GM19239 (cell line): ENCODE results near the gene EHBP1.
"Not testable (repeated sequence)": the region's sequence is repeated elsewhere in the genome, so short reads cannot be mapped to it uniquely, and the experiment has no call there.

ENCODE experiments used
- DNase-seq: peaks from one replicate; pipeline ENCODE4 v3.0.0; 2011; ENCODE audit warnings: low spot score; ENCODE audit not compliant: insufficient read length
- FAIRE-seq: peaks from 2 replicates; lab custom pipeline; 2011; peaks lifted over from hg19 to GRCh38; lab: Jason Lieb, UNC

EHBP1 gene

DNA sequence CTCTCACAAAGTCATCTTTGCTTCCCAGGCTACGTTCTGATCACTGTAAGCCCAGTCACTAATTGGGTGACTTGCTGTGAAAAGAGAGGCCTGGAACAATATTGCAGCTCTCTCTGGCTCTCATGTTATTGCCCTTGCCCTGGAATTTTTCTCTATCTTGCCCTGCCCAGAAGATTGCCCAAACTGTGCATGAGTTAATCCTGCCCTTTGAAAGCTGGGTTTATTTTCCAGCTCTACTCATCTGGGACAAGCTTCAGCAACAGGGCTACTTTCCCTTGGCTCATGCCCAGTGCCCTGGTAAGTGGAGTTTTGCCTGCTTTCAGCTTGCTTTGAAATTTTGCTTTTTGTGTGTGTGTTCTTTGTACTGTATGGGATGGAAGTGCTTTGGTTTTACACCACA lies 6.9 kb upstream of the EHBP1 start:
- DNase-seq (no peak), FAIRE-seq (no peak)

DNA sequence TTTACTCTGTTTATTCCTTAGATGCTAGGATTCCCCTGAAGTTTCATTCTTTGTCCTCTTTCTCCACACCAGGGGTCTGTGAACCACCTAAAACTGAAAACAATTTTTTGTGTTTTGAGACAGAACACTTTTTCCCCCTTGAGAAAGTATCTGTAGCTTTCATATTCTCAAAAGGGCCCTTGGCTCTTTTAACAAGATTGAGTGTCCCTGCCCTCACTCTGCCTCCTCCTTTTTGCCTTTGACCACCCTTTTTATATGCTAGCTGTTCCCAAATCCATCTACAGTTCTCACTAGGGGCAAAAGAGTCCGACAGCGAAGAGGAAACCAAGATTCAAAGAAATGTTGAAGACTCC lies 883 bp upstream of the EHBP1 start:
- no peak for FAIRE-seq
- DNase-seq, result no peak

GRCh38 chr2:62705859-62706720 lies 577 bp downstream of the EHBP1 start:
- FAIRE-seq, result no peak

DNA sequence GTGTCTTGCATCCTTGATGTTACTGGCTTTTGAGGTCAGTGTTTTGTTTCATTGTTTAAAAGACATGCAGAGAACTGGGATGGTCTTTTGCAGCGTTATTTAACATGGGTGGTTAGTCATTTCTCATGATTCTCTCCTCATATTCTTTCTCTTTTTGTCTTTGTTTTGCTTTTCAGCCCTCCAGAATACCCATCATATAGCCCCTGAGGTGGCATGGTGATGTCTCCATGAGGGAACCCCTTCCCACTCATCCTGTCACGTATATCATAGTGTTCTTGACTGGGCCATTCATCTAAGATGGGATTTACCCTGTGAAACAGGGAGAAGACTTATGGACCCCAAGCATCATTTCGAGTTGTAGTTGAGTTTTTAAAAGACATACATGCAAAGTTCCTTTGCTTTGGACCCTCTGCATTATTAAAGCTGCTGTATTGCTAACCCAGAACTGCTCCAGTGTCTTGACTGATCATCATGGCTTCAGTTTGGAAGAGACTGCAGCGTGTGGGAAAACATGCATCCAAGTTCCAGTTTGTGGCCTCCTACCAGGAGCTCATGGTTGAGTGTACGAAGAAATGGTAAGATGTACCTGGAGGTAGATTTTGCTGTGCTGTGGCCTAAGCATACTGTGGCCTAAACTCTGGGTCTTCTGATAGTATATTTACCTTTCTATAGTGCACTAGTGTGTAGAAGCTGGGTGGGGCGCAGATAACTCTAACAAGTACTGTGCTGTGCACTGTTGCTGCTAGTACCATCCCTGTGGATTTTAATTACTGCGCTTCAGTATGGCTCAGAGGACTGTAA lies 1.4 kb downstream of the EHBP1 start:
- FAIRE-seq (peak; percentile 45), DNase-seq (no peak)

More at GRCh38 chr2:62705859-62706720, 577 bp downstream of the EHBP1 start:
- peak; percentile 10 for DNase-seq

DNA sequence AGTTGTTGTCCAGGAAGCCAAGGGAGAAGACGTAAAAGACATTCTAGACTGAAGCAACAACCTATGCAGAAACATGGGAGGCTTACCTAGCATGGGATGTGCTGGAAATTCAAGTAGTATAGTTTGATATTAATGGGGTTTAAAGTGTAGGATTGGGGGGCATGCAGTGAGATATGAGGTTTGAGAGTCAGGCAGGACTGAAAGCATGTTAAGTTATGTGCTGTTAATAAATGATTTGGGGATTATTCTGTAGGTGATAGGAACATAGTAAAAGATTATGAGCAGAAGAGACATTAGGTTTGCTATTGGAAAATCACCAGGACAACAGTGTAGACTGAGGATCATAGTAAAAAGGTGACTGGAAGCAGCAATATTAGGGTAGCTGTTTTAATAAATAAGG lies 3.2 kb downstream of the EHBP1 start:
- DNase-seq, result no peak
- FAIRE-seq, result no peak

- no peak for FAIRE-seq
These were observed 6.5 kb downstream of the EHBP1 start for GRCh38 chr2:62711832-62712494.

DNA sequence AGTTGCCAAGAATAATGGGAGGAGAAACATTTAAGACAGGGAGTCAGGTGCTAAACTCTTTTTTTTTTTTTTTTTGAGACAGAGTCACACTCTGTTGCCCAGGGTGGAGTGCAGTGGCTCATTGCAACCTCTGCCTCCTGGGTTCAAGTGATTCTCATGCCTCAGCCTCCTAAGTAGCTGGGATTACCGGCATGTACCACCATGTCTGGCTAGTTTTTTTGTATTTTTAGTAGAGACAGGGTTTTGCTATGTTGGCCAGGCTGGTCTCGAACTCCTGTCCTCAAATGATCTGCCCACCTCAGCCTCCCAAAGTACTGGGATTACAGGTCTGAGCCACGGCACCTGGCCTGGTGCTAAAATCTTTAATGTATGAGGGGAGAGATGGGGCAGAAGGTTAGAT lies 7.7 kb downstream of the EHBP1 start:
- DNase-seq, result not testable (repeated sequence)
- peak; percentile 58 for FAIRE-seq

More at GRCh38 chr2:62711832-62712494, 6.5 kb downstream of the EHBP1 start:
- DNase-seq, result no peak

- DNase-seq (no peak), FAIRE-seq (no peak)
These were observed 8.3 kb downstream of the EHBP1 start for GRCh38 chr2:62713837-62714236.

GRCh38 chr2:62716768-62717167 lies 11.3 kb downstream of the EHBP1 start:
- no peak for DNase-seq
- no peak for FAIRE-seq

DNA sequence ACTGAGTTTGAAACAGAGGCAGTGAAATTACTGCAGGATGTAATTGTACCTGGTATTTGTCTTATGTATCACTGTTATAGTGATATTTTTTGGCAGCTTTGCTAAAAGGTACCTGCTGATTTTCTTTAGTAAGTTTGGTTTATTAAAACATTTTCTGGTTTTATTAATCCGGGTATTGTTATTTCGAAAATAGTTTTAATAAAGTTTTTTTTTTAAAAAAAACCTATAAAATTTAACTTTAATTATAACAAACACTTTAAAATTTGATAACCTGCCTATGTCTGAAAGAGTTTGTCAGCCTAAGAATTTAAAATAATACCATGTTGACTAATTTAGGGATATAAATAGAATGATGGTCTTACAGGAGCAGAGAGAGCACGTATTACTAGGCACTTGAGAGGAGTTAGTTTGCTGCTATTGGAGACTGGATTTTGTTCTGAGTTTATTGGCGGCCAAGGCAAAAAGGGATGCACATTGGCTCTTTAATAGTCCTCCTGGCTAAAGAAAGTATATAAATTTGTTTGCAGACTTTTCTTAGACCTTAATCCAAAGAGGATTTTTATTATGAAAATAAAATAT lies 12.1 kb downstream of the EHBP1 start:
- no peak for DNase-seq
- FAIRE-seq, result no peak

- FAIRE-seq (no peak), DNase-seq (no peak)
These were observed 12.8 kb downstream of the EHBP1 start for GRCh38 chr2:62718225-62718822.

GRCh38 chr2:62719757-62720156 lies 14.2 kb downstream of the EHBP1 start:
- FAIRE-seq, result peak; percentile 39
- no peak for DNase-seq

DNA sequence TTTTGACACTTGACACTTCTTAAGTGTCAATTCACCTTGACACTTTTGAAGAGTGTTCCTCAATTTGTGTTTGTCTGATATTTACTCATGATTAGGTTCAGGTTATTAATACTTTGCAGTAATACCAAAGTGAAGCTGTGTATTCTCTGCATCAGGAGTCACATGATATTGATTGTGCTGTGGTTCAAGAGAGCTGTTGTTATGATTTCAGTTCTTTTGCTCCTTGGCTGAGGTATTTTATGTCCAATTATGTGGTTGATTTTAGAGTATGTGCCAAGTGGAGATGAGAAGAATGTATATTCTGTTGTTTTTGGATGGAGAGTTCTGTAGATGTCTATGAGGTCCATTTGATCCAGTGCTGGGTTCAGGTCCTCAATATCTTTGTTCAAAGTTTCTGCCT lies 17.2 kb downstream of the EHBP1 start:
- FAIRE-seq (no peak), DNase-seq (no peak)

DNA sequence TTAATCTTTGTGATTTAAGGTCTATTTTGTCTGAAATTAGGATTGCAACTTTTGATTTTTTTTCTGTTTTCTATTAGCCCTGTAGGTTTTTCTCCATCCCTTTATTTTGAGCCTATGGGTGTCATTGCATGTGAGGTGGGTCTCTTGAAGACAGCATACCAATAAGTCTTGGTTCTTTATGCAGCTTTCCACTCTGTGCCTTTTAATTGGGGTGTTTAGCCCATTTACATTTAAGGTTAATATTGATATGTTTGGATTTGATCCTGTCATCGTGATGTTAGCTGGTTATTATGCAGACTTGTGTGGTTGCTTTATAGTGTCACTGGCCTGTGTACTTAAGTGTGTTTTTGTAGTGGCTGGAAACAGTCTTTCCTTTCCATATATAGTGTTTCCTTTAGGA lies 17.7 kb downstream of the EHBP1 start:
- FAIRE-seq (no peak), DNase-seq (no peak)

DNA sequence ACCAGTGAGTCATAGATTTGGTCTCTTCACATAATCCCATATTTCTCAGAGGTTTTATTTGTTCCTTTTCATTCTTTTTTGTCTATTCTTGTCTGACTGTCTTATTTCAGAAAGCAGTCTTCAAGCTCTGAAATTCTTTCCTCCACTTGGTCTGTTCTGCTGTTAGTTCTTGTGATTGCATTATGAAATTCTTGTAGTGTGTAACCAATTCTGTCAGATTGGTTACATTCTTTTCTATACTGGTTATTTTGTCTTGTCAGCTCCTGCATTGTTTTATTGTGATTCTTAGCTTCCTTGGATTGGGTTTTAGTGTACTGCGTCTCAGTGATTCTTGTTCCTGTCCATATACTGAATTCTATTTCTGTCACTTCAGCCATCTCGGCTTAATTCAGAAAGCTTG lies 18.6 kb downstream of the EHBP1 start:
- FAIRE-seq, result no peak
- DNase-seq, result no peak

- DNase-seq (no peak), FAIRE-seq (no peak)
These were observed 19.6 kb downstream of the EHBP1 start for GRCh38 chr2:62724886-62725711.

- DNase-seq, result no peak
- no peak for FAIRE-seq
These were observed 20.2 kb downstream of the EHBP1 start for GRCh38 chr2:62725712-62726055.

GRCh38 chr2:62727259-62727867 lies 21.9 kb downstream of the EHBP1 start:
- FAIRE-seq (no peak), DNase-seq (no peak)
